H54 (cell line): ENCODE measurements around the gene GALNT10.

Experiments
- DNase-seq: peaks from one replicate; pipeline ENCODE4 v3.0.0; 2011; ENCODE audit warnings: low spot score, mixed read lengths; ENCODE audit not compliant: insufficient read length
- FAIRE-seq: peaks from 3 replicates; lab custom pipeline; 2011; peaks lifted over from hg19 to GRCh38; lab: Jason Lieb, UNC
- POLR2A ChIP-seq: IDR thresholded peaks from 2 replicates; pipeline ENCODE4 v1.6.1; 2011; ENCODE audit warnings: low read depth, mild to moderate bottlenecking, low read length

The GALNT10 gene

DNA sequence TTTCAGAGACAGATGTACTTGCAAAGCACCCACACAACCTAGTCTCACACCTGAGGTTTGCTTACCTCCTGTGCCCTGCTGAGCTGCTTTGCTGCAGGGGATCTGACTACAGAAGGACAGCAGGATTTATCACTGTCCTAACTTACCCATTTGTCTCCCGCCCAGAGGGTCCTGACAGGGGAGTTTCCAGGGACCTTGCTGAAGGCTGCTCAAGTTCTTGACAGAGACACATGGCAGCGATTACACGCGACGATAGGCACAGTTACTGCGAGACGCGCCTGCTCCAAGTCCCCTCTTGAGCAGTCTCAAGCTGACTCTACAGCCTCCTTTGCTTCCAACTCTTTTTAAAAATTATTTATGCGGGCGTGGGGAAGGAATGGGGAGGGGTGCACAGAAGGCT is 24.6 kb upstream of the GALNT10 start:
- no peak for FAIRE-seq
- no peak for TF ChIP-seq POLR2A
- no peak for DNase-seq

DNA sequence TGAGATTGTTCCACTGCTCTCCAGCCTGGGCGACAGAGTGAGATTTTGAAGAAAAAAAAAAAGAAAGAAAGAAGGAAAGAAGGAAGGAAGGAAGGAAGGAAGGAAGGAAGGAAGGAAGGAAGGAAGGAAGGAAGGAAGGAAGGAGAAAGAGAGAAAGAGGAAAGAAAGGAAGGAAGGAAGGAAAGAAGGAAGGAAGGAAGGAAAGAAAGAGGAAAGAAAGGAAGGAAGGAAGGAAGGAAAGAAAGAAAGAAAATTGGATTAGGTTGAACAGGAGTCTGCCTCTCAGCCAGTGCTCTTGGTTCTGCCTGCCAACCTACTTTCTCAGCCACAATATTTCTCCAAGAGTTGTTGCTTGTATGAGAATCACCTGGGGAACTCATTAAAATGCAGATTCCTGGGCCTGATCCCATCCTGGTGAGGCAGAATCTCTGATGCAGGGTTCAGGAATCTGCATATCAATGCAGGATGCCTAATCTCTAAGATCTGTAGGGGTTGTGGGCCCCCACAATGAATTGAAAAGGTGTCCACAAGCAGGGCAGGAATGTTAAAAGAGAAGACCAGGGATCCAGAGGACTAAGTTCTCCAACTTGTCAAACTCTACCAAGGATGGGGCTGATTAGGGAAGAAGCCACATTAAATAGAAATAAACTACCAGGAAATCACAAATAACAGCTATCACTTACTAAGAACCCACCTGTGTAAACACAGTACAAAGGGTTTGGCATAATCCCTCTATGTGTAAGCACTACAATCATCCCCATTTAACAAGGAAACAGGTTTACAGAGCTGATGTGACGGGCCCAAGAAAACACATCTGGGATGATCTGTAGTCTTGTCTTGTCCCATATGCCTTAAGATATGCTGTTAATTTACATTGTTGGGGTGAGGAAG is 23.4 kb upstream of the GALNT10 start:
- FAIRE-seq, result no peak
- DNase-seq, result no peak

DNA sequence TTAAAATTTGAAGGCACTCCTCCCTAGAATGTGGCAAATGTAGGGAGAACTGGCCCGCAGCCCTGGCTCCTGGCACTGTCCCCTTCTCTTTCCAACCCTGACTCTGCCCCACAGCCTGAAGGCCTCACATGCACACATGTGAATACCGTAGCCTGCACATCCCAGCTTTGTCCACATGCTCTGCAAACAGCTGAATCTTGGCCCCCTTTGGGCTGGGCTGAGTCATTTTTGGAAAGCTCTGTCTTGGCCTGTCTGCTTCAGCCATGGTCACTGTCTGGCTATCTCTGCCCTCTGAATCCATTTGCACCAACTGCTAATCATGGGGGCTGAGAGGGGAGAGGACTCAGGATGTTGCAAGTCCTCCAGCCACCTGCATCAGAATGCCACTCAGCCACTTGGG is 22.1 kb upstream of the GALNT10 start:
- TF ChIP-seq POLR2A, result no peak
- DNase-seq (no peak), FAIRE-seq (no peak)

More for the DNA sequence above, 23.4 kb upstream of the GALNT10 start:
- TF ChIP-seq POLR2A, result no peak

- no peak for FAIRE-seq
- no peak for DNase-seq
- no peak for TF ChIP-seq POLR2A
These were observed 17.7 kb upstream of the GALNT10 start for GRCh38 chr5:154172785-154173184.

DNA sequence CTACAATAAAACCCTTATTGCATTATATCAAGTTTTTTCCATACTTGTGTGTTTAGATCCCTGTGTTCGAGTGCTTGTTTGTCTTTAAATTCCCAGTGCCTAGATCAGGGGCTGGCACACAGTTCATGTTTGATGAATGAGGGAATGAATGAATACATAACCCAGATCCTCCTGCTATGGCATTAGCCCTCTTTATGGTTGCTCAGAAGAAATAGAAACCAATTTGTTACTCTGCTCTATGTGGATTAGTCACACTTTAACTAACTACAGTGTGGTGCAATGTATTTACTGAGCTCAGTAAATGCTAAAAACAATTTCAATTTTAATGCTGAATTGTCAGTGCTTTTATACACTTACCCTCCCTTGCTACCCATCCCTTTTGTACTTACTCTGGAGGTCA is 16.4 kb upstream of the GALNT10 start:
- FAIRE-seq (no peak), DNase-seq (no peak)
- TF ChIP-seq POLR2A, result no peak

DNA sequence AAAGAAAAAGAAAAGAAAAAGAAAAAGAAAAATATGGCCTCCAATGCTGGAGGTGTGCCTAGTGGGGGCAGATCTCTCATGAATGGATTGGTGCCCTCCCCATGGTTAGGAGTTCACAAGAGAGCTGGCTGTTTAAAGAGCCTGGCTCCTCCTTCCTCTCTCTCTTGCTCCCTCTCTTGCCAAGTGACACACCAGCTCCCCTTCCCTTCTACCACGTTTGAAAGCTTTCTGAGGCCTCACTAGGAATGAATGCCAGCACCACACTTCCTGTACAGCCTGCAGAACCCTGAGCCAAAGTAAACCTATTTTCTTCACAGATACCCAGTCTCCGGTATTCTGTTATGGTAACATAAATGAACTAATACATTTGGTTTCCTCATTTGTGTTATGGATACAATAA is 14.4 kb upstream of the GALNT10 start:
- FAIRE-seq, result no peak
- no peak for DNase-seq
- no peak for TF ChIP-seq POLR2A

DNA sequence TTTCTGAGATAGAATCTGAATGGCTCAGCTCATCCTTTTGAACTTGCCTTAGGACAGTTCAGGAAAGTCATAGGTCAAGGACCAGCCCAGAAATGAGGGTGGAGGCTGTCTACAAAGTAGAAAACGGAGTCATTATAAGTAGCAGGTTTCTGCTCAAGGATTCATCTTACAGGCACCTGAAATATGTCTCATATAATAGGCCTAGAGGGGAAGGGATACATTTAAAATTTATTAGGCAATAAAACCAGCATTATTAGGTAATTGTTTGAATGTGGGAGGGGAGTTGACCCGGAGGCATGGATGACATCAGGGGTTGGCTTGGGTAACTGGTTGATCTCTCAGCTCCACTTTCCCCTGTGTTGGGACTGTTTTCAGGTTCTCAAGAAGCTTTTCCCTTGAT is 11.9 kb upstream of the GALNT10 start:
- DNase-seq (no peak), FAIRE-seq (no peak)
- no peak for TF ChIP-seq POLR2A

DNA sequence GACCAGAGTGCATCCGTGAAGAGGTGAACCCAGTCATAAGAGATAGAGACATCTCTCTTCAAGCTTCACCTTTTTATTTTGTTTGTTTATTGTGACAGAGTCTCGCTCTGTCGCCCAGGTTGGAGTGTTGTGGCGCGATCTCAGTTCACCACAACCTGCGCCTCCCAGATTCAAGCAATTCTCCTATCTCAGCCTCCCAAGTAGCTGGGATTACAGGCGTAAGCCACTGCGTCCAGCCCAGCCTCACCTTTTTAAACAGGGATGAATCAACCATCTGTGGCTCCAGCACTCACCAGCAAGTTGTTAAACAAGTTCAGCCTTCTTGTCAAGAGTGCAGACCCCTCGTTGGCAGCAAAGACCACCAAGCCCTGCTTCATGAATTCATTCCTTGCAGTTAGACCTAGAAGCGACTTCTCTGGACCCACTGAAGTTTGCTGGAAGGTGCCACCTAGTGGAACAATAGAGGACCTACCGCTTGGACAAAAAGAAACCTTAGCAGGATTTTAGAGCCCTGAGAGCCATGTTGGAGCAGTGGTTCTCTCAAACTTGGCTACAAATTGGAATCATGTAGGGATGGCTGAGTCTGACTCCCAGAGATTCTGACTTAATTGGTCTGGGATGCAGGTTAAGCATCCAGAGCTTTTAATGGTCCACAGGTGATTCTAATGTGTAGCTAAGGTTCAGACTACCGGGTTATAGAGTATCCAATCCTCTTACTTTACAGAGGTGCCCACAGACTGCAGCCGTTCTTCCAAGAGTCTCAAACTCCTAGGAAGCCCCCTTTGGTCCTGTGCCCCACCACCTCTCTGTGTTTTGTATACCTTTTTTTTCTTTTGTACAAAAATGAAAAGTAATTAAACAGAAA is 10.5 kb upstream of the GALNT10 start:
- no peak for DNase-seq
- no peak for TF ChIP-seq POLR2A
- FAIRE-seq, result no peak

GRCh38 chr5:154181161-154181560 is 9.4 kb upstream of the GALNT10 start:
- DNase-seq, result no peak
- FAIRE-seq, result no peak
- TF ChIP-seq POLR2A, result no peak

- FAIRE-seq (no peak), DNase-seq (no peak)
- no peak for TF ChIP-seq POLR2A
These were observed 1.2 kb upstream of the GALNT10 start for GRCh38 chr5:154189256-154189818.

GRCh38 chr5:154189819-154190594 is 526 bp upstream of the GALNT10 start:
- DNase-seq, result peak; percentile 93
- FAIRE-seq, result no peak
- TF ChIP-seq POLR2A, result peak; percentile 83

DNA sequence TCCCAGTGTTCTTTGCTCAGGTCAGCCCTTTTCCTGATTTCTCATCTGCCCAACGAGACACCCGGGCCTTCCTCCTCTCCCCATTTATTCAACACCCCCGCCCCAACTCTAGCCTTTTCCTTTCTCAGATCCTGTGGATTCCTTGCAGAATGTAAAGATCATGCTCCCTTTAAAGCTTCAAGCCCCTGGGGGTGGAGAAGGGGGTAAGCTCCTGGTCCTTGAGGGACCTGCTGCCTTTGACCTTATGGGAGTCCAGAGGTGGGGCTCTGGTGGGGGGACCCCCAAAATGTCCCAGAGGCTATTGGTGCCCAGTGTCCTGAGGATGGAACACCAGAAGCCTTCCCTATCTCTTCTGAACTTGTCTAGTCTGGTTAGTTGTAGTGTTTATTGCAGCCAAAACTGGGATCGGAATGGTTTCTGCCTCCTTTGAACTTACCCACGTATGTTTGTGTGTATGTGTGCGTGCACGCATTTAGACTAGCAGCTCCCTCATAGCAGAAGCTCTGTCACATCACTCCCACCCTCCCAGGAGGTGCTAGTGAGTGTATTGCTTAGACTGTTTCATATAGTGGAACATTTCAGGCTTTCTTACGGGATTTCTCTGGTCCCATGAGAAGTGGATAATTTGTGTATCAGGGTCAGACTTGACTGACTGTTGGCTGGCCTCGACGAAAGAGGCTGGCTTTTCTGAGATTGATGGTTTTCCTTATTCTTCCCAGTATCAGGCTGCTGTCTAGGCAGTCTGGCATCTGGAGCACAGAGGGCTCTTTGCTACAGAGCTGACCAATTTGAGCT is 1.1 kb downstream of the GALNT10 start:
- FAIRE-seq, result no peak
- no peak for DNase-seq
- no peak for TF ChIP-seq POLR2A
